ENCODE data around the gene HIGD2A.

- TF ChIP-seq CTCF (conservative IDR thresholded peaks at IDR 0.05): no peak
- TF ChIP-seq EZH2 (IDR thresholded peaks at IDR 0.05; ENCODE audit: low read depth): no peak
Measured at GRCh38 chr5:176396330-176396729, 7.8 kb downstream of the HIGD2A start.
